Measurements from ENCODE around the gene POU4F2.

The POU4F2 gene

GRCh38 chr4:146645921-146646320 lies 7.2 kb downstream of the POU4F2 start:
- no peak for DNase-seq (ENCODE audit: extremely low read depth, low read depth)
- TF ChIP-seq, protein P1, sequence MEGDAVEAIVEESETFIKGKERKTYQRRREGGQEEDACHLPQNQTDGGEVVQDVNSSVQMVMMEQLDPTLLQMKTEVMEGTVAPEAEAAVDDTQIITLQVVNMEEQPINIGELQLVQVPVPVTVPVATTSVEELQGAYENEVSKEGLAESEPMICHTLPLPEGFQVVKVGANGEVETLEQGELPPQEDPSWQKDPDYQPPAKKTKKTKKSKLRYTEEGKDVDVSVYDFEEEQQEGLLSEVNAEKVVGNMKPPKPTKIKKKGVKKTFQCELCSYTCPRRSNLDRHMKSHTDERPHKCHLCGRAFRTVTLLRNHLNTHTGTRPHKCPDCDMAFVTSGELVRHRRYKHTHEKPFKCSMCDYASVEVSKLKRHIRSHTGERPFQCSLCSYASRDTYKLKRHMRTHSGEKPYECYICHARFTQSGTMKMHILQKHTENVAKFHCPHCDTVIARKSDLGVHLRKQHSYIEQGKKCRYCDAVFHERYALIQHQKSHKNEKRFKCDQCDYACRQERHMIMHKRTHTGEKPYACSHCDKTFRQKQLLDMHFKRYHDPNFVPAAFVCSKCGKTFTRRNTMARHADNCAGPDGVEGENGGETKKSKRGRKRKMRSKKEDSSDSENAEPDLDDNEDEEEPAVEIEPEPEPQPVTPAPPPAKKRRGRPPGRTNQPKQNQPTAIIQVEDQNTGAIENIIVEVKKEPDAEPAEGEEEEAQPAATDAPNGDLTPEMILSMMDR (IDR thresholded peaks at IDR 0.05; ENCODE audit: low read depth, low read length): no peak

GRCh38 chr4:146646593-146647325 lies 8.1 kb downstream of the POU4F2 start:
- DNase-seq (ENCODE audit: extremely low read depth, low read depth): no peak
- TF ChIP-seq, protein P1 (IDR thresholded peaks at IDR 0.05; ENCODE audit: low read depth, low read length): no peak

GRCh38 chr4:146647615-146648460 lies 9.1 kb downstream of the POU4F2 start:
- DNase-seq (ENCODE audit: extremely low read depth, low read depth): no peak
- TF ChIP-seq, protein P1 (IDR thresholded peaks at IDR 0.05; ENCODE audit: low read depth, low read length): no peak

DNA sequence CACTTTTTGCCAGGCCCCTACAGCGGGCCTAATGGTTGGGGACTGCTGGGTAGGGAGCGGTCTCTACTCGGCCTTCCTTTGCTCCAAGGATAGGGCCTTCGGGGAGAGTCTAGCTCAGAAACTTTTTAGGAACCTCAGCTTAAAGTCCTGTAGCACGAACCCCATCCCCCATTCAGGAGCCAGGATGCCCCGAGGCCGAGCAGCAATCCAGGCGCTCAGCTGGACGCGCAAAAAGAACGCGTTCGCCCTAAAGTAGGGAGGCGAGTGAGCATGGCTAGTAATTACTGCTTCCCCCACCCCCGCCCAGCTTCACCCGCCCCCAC lies 9.7 kb downstream of the POU4F2 start:
- TF ChIP-seq, protein P1 (IDR thresholded peaks at IDR 0.05; ENCODE audit: low read depth, low read length): no peak
- no peak for DNase-seq (ENCODE audit: extremely low read depth, low read depth)

DNA sequence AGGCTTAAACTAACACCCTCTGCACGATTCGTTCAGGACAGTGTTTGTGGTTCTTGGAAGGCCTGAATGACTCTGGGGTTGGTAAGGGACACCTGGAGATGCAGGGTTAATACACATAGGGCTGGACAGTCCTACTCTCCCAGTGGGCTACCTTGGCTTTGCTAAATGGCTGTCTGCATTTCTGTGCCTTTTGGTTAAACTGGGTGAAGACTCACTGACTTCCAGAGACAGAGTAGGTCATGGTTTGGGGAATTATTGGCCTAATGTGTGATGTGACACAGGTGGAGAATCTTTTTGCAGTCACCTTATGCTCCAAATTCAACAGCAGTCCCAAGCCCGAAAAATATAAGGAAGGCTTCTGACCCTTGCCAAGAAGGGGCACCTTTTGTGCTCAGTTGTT lies 10.5 kb downstream of the POU4F2 start:
- TF ChIP-seq, protein P1 (IDR thresholded peaks at IDR 0.05; ENCODE audit: low read depth, low read length): no peak
- no peak for DNase-seq (ENCODE audit: extremely low read depth, low read depth)

DNA sequence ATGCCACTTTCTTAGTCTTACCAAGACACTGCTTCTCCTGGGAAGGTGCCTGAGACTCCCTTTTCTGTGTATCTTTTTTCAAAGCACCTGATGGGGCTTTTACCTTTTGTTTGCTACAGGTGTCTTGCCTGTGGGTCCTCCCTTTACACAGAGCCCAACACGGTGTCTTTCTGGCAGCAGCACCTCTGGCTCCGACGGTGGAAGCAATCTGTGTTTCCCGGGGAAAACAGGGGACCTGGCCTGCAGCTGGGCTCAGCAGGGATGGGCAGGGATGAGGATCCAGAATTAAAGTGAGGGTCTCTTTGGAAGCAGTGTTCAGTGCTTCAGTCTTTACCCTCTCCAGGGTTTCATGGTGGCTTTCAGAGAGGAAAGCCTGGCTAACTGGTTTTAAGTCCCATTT lies 11.3 kb downstream of the POU4F2 start:
- TF ChIP-seq, protein P1 (IDR thresholded peaks at IDR 0.05; ENCODE audit: low read depth, low read length): no peak
- no peak for DNase-seq (ENCODE audit: extremely low read depth, low read depth)
